Measurements from ENCODE around the gene KCTD16.

Gene KCTD16

GRCh38 chr5:144167998-144168397, 2.7 kb upstream of the KCTD16 start:
- DNase-seq: no peak

GRCh38 chr5:144169904-144170275, 783 bp upstream of the KCTD16 start:
- DNase-seq: no peak

- DNase-seq: no peak
Measured at GRCh38 chr5:144173766-144174165, 3.1 kb downstream of the KCTD16 start.

GRCh38 chr5:144177548-144177947, 6.9 kb downstream of the KCTD16 start:
- DNase-seq: no peak

- no peak for DNase-seq
Measured at GRCh38 chr5:144179226-144179625, 8.6 kb downstream of the KCTD16 start.

GRCh38 chr5:144183254-144183889, 12.7 kb downstream of the KCTD16 start:
- DNase-seq: no peak

GRCh38 chr5:144187699-144188294, 17.1 kb downstream of the KCTD16 start:
- DNase-seq: peak; percentile 84

- peak; percentile 85 for DNase-seq
Measured at GRCh38 chr5:144189800-144190429, 19.2 kb downstream of the KCTD16 start.

- no peak for DNase-seq
Measured at GRCh38 chr5:144191531-144191930, 20.9 kb downstream of the KCTD16 start.

- peak; percentile 43 for DNase-seq
Measured at GRCh38 chr5:144191998-144192397, 21.3 kb downstream of the KCTD16 start.

- no peak for DNase-seq
Measured at GRCh38 chr5:144192661-144193060, 22.0 kb downstream of the KCTD16 start.

- no peak for DNase-seq
Measured at GRCh38 chr5:144194144-144194543, 23.5 kb downstream of the KCTD16 start.

GRCh38 chr5:144195448-144195847, 24.8 kb downstream of the KCTD16 start:
- DNase-seq: no peak

- no peak for DNase-seq
Measured at GRCh38 chr5:144196612-144197011, 25.9 kb downstream of the KCTD16 start.

- no peak for DNase-seq
Measured at GRCh38 chr5:144198386-144198785, 27.7 kb downstream of the KCTD16 start.

GRCh38 chr5:144201588-144201987, 30.9 kb downstream of the KCTD16 start:
- DNase-seq: no peak

- DNase-seq: no peak
Measured at GRCh38 chr5:144202072-144202471, 31.4 kb downstream of the KCTD16 start.

- DNase-seq: no peak
Measured at GRCh38 chr5:144202726-144203125, 32.1 kb downstream of the KCTD16 start.

- no peak for DNase-seq
Measured at GRCh38 chr5:144203750-144204596, 33.3 kb downstream of the KCTD16 start.

- DNase-seq: no peak
Measured at GRCh38 chr5:144205141-144205551, 34.5 kb downstream of the KCTD16 start.

GRCh38 chr5:144206141-144206540, 35.5 kb downstream of the KCTD16 start:
- no peak for DNase-seq

- DNase-seq: no peak
Measured at GRCh38 chr5:144207875-144208444, 37.3 kb downstream of the KCTD16 start.

- DNase-seq: no peak
Measured at GRCh38 chr5:144209361-144209760, 38.7 kb downstream of the KCTD16 start.

Data from CD4-positive, alpha-beta T cell treated with Interferon gamma for 1 hour (primary cell).